NCI-H1694 (cell line): Measurements from ENCODE around the gene CYB561A3.

Source experiments
- DNase-seq: peaks from one replicate; lab custom pipeline; 2025; lab: John Stamatoyannopoulos, UW

The CYB561A3 gene

DNA sequence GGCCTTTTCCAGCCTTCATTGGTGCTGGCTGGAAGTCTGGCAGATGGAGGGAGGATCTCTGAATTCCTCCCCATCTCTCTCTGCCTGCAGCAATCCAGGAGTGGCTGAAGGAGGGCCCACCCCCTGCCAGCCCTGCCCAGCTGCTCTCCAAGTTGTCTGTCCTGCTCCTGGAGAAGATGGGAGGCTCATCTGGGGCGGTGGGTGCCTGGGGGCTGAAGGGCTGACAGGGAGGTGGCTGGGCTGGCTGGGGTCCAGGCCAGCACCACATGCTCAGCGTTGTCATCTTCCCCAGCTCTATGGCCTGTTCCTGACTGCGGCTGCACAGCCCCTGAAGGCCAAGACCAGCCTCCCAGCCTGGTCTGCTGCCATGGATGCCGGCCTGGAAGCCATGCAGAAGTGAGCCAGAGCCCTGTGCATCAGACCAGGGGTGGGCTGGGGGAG is 16.5 kb downstream of the CYB561A3 start:
- DNase-seq, result peak; percentile 39

DNA sequence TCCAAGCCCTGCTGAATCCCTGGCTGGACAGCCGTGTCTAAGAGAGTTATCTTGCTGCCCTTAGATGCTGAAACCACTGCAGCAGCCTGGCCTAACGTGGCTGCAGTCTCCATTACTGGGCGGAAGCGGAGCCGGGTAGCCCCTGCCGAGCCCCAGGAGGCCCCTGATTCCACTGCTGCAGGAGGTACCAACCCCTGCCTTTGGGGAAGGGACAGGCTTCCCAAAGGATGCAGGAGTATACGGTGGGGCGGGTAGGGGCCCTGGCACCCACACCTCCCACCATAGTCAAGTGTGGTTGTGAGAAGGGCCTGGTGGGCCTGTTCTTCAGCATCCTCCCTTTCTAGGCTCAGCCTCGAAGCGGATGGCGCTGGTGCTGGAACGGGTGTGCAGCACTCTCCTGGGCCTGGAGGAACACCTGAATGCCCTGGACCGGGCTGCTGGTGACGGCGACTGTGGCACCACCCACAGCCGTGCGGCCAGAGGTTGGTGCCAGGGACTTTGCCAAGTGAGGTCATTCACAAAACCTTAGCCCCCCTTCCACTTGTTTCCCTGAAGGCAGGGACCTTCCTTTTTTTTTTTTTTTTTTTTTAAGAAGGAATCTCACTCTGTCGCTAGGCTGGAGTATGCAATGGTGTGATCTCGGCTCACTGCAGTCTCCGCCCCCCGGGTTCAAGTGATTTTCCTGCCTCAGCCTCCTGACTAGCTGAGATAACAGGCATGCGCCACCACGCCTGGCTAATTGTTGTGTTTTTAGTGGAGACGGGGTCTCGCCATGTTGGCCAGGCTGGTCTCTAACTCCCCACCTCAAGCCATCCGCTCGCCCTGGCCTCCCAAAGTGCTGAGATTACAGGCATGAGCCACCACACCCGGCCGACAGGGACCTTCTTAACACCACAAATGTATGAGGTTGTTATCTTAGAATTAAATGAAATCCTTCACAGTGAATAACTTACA is 17.6 kb downstream of the CYB561A3 start:
- DNase-seq, result no peak

DNA sequence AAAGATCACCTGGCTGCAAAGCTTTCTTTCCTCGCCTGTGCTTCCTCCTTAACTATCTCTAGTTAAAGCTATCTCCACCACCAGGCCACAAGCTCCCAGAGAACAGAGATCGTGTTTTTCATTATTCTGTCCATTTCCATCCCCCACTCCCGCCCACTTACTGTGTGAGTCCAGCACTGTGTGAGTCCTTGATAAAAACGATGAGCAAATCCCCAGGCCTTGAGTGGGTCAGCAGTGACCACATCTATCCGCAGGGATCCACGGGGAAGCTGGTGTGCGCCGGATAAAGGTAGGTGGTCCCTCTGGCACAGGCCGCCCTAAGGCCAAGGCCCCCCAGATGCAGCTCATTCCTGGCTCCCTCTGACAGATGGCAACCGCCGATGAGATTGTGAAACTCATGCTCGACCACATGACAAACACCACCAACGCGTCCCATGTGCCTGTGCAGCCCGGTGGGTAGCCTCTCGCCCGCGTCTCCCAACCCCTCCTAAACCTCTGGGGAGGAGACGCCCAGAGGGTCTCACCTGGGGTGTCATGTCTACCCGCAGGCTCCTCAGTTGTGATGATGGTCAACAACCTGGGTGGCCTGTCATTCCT is 19.4 kb downstream of the CYB561A3 start:
- DNase-seq, result no peak

DNA sequence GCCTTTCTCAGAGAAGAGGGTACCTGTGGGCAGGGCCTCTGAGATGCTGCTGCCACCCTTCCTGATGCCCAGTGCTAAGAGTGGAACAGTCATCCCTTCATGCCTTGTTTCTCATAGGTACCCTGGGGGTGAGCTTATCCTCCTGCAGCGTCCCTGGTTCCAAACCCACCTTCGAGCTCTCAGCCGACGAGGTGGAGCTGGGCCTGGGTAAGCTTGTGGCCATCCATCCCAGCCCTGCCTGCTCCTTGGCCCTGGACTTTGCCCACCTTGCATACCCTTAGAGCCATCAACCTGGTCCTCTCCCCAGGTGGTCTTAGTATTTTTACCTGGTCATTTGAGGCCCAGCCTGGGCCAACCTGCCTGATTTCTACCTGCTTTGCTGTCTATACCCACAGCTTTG is 20.0 kb downstream of the CYB561A3 start:
- DNase-seq, result no peak

DNA sequence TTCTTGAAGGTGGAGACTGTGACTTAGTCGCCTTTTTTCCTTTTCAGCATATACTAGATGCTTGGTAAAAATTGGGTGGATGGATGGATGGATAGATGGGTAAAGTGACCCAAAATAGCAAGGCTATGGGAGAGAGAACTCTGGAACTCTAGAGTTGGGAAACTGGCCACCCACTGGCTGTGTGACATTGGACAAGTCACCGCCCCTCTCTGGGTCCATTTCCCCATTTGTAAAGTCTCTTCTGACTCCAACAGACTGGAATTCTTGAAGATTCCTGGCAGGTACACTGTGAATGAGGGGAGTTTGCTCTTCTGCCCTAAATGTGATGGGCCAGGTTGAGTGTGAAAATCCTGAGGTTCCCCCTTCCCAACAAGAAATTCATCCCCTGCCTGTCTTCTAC is 20.7 kb downstream of the CYB561A3 start:
- no peak for DNase-seq

DNA sequence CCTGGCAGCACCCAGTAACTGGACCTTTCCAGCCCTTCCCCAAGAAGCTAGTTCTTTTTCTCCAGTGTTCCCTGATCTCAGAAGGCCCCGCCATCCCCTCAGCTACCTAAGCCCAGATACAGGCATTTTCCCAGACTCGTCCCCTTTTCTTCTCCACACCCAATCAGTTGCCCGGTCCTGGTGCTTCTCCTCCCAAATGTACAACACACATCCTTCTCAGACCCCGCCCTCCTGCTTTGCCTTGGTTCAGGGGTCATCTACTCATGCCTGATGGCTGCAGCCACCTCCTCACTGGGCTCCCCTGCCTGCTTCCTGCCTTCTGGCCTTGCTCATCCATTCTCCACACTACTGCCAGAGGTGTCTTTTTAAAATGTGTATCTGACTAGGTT is 22.2 kb downstream of the CYB561A3 start:
- no peak for DNase-seq

DNA sequence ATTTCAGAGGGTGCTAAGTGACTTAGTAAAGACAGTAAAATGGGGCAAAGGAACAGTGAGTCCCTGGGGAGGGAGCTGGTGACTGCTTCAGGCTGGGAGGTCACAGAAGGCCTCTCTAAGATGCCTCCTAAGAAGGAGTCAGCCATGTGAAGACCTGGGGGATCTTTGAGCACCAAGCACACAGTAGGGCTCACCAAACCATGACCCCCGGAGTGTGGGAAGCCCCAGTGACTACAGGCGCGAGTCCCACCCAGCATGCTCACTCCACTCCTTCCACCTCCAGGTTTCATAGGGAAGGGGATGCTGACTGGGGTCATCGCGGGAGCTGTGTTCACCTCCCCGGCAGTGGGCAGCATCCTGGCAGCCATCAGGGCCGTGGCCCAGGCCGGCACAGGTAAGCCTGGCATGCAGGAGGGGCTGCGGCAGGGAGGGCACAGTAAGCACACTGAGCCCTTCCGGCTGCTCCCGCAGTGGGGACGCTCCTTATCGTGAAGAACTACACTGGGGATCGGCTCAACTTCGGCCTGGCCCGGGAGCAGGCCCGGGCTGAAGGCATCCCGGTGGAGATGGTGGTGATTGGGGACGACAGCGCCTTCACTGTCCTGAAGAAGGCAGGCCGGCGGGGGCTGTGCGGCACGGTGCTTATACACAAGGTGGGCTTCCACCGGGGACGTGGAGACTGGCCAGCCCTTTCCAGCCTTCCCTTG is 22.7 kb downstream of the CYB561A3 start:
- no peak for DNase-seq

DNA sequence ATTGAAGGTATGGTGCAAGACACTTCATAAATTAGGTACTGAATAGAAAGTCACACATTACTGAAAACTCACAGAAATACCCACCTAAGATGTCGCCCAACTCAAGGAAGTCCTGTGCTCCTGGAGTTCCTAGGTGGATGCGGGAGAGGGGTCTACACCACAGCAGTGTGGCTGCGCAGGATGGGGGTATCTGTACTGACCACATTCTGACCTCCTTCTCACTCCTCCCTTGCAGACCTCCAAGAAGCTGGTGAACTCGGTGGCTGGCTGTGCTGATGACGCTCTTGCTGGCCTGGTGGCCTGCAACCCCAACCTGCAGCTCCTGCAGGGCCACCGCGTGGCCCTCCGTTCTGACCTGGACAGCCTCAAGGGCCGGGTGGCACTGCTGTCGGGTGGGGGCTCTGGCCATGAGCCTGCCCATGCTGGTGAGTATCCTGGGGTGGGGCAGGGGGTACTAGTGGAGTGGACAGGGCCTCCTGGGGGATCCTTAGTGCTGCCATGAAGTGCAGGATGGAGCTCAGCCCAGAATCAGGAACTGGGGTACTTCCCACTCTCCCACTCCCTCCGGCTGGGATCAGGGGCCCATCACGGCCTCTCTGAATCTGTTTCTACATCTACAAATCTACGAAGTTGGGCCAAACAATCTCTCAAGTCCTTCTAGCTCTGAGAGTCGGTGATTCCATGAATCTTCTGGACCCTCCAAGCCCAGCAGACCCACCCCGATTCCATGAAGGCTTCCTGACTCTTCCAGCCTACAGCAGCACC is 23.8 kb downstream of the CYB561A3 start:
- no peak for DNase-seq

DNA sequence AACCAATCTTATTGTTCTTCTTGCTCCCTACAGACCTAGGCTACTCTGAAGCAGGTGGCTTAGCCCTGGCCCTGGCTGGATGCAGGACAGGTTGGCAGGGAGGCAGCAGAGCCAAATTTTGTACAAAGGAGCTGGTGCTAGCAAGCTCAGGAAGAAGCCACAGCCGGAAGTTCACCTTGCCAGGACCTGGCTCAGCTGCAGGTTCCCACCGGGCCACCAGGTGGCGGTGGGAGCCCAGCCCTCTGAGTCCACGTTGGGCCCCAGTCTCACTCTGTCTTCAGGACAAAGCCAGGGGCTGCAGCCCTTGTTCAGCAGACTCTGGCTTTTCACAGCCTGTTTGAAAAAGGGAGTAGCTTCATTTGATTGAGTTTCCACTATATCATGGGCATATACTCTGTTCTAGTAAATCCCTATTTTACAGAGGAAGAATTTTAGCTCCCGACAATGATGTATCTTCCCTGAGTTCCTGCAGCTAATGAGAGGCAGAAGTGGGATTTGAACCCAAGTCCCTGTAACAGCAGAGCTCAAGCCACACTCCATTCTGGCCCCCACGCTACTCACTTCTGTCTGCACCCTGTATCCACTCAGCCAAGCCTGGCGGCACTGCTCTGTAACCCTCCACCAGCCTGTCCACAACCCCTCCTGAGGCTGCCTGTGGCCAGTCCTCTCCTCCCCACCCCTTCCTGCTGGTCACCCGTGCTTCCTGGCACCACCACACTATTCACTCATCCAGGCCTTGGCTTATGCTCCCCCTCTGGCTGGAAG is 25.3 kb downstream of the CYB561A3 start:
- peak; percentile 64 for DNase-seq

DNA sequence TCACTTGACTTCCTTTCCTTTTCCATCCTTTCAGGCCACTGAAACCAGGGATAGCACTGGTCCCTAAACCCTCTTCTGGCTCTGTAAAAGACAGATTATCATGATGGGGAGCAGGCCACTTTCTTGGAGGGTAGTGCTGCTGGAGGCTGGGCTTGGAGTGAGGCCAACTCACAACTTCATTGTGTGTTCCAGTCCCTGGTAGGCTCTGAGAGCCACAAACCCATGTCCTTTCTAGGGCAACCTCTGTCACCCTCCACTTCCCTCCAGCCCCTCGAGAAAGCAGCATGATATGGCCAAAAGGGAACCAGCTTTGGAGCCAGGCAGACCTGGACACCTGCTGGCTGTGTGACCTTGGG is 26.3 kb downstream of the CYB561A3 start:
- no peak for DNase-seq

DNA sequence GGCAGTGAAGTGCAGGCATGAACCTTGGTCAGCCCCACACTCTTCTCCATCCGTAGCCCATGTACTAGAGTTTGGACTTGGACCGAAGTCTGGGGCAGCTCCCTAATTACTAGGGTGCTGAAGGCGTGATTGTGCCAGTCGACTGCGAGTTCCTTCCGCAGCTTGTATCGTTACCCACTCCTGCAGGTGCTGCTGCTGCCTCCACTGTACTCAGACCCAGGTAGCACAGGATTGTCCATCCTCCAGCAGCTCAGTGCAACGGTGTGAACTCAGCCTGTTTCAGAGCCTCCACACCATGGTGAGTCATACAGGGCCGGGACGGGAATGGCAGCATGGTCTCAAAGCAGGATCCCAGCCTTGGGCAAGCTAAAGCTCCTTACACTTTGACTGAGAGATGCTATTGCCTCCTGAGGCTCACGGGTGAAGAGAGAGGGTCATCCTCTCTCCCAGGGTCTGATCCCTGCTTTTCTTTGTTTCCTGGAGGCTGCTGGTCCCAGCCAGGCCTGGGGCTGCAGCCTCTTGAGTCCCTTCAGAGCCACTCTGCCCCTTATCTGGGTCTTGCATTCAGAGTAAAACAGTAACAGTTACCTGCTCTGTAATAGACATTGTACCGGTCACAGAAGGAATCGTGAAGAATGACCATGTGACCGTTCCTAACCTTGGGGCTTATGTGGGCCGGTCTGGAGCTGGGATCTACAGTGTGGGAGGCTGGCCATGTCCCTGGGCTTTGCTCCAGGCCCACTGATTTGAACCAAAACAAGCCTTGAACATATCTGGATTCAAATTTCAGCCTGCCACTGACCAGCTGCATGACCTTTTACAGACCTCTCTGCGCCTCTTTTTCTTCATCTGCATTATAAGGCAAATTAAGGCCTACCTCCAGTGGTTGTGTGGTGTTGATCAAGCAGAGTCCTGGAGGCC is 27.0 kb downstream of the CYB561A3 start:
- no peak for DNase-seq

DNA sequence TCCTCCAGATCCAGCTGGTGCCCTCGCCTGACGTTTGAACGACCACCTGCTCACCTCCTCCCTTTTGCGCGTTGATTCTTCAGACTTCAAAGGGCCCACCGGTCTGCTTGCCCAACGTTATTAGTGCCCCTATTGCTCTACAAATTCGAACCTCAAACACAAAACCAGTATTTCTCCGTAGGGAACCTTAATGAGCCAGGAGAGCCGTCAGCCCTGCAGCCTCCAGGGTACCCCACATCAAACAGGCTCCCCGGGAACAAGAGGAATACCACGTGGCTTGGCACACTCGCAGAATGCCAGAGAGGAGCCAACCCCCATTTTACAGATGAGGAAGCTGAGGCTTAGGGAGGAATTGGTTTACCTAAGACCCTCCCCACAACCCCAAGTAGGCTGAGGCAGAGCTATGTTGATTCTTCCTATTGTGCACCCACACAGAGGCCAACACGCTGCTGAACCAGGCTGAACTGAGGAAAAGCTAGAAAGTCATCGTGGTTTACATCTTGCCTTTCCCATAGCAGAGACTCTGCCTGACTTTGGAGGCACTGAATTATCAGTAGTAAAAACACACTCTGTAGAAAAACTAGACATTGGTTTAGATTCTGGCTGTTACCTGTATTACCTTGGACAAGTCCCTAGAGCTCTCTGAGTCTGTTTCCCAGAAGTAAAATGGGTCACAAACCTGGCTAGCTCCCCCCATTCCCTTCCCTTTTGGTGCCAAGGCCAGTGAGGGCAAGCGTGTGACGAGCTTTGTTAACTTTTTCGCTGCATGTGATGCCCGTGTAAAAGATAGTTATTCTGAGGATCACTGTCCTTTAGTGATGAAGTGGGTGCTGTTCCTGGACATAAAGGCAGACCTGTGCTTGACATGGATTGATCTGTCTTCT is 27.9 kb downstream of the CYB561A3 start:
- DNase-seq, result no peak

DNA sequence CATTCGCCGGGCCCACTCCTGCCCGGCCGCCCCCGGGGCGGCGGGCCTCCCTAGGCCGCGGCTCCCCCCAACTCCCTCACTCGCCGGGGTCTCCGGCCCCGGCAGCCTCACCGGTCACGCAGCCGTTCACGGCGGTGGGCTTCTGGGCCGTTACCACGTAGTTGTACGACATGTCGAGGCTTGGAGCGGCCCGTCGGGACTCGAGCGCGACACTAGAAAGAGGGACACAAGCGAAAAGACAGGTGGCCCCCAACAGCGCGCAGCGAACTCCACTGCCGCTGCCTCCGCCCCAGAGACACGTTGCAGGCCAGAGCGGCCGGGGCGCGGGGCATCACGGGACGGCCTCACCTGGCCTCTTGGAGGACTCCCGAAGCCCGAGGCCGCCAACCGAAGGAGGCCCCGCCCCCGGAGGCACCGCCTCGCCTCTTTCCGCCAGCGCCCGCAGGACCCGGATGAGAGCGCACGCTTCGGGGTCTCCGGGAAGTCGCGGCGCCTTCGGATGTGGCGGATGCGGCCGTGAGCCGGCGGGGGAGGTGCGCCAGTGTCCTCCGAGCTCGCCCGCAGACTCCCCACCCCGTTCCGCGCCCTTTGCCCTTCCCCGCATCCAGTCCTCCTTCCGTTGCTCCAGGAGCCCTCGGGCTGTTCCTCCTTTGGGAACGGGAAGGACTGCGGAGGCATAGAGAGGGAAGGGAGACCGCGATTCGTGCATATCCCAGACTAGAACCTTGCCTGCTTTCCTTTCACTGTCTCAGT is 28.7 kb downstream of the CYB561A3 start, which contains the start of the genes DDB1 and TKFC:
TSS of gene DDB1 (minus strand) at position 309 of the 753 bp plus-strand sequence. CDS start at position 172, 137 bp downstream.
TSS of gene TKFC (plus strand) at position 432 of the 753 bp plus-strand sequence. CDS start 1,501 bp downstream, outside the sequence.
- DNase-seq, result peak; percentile 63

DNA sequence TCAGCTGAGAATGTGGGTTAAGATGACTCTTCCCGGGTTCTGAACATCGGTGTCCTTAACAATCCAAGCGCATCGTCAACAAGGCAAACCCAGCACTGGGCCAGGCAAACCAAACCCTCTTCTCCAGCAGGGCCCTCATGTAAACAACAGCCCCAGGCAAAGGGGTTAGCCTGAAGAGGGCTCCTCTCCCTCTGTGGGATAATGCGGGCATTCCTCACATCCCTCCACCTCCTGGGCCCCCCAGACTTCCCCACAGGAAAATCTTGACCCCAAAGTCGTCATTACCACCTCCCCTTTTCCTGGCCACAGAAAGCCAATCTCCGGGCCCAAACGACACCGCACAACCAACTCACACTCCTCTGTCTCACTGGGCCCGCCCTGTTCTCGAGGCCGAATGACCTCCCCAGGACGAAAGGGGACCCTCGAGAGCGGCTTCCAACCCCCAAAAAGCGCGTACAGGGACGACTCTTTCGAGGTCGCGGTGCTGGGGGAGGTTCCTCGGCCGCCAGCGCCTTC is 29.3 kb downstream of the CYB561A3 start:
- DNase-seq, result no peak

DNA sequence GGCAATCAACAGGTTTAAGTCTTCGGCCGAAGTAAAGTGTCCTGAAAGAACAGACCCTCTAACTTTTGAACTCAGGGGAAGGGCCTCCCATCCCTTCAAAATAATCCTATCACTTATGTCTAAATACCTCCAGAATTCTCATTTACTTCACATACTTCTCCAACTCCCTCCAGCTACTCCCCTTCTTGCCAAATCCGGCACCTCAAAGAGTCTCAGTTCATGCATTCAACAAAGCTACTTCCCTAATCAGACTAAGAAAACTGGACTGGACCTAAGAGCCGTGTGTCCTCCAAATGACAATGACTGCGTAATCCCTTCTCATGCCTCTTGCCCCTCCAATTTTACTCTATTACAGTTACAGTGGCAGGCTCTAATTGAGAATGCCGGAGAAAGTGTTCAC is 30.0 kb downstream of the CYB561A3 start:
- DNase-seq, result no peak

DNA sequence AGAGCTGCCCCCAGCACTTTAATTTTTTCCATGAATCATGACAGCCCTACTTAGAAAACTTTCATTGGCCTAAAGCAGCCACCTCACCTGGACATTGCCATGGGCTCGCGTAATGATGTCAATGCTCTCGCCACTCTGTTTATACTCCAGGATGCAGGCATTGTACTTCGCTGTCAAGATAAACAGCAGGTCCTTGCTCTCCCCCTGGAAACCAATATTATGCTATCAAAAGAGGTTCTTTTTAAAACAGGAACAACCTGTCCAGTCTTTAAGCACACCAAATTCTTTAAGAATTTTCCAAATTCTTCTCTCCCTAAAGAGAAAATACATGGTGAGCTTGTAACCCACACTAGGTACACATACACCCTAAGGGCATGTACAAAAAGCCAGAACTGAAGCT is 31.8 kb downstream of the CYB561A3 start:
- no peak for DNase-seq

DNA sequence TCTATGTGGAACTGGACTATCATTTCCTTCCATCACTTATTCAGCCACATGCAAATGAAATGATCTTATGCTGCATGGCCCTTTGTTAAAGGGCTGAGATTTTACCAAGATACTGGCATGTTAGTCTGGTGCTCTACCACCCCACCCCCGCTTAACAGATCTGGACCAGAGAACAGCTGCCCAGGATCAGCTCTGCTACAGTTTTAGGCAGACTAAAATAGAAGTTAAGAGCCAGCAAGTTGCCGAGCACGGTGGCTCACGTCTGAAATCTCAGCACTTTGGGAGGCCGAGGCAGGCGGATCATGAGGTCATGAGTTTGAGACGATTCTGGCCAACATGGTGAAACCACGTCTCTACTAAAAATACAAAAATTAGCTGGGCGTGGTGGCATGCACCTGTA is 33.3 kb downstream of the CYB561A3 start:
- no peak for DNase-seq

DNA sequence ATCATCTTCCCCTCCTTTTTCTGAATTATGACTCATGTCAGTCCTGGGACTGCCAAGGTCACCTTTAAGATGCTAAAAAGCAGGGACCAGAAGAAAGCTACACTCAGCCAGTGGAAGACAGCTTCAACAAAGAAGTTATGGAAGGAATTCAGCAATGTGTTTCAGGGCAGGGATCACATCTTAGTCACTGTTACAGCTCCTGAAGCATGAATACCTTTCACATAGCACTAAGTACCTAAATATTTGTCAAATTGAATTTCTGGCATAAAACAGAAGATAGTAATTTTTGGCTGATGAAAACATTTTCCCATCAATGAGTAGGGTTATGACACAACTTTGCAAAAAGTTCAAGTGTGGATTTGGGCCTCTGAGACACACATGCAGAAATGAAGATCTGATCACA is 34.0 kb downstream of the CYB561A3 start:
- DNase-seq, result no peak
